ENCODE measurements around the gene CXCL14. TPM values are rescaled to one million over a fixed set of nuclear protein-coding genes. Genes with fewer than 3 reads are reported as not detected.
A peak's percentile ranks its signal among the peaks of the same experiment; 100 is the strongest.

CXCL14 gene
- total RNA-seq, 1 donor from 2014 or later, result not detected

- DNase-seq (ENCODE audit: low spot score), result no peak
These were observed 7.7 kb downstream of the CXCL14 start for GRCh38 chr5:135571066-135571609.

GRCh38 chr5:135570453-135570764 lies 8.4 kb downstream of the CXCL14 start:
- no peak overlapping the region for H3K4me3 Mint-ChIP-seq (ENCODE audit: low read depth)
- H3K9me3 Mint-ChIP-seq, result no peaks in the 10 kb centered on the region
- DNase-seq (ENCODE audit: low spot score), result no peak
- H3K27me3 Mint-ChIP-seq (ENCODE audit: low read depth), result peaks cover 2% of the 10 kb centered on the region
- H3K36me3 Mint-ChIP-seq (ENCODE audit: low read depth), result no peaks in the 10 kb centered on the region
- no peak overlapping the region for H3K27ac Mint-ChIP-seq
- intact Hi-C loops (cut with micrococcal nuclease), result no loop called here
- no peaks in the 10 kb centered on the region for H3K4me1 Mint-ChIP-seq (ENCODE audit: low read depth)

More at GRCh38 chr5:135571066-135571609, 7.7 kb downstream of the CXCL14 start:
- Mint-ChIP-seq H3K4me3 (ENCODE audit: low read depth) (no peak overlapping the region), H3K9me3 (no peaks in the 10 kb centered on the region), H3K36me3 (ENCODE audit: low read depth) (no peaks in the 10 kb centered on the region), H3K4me1 (ENCODE audit: low read depth) (no peaks in the 10 kb centered on the region), H3K27ac (no peak overlapping the region), H3K27me3 (ENCODE audit: low read depth) (peaks cover 5% of the 10 kb centered on the region)
- intact Hi-C loops (cut with micrococcal nuclease), result no loop called here

- DNase-seq (ENCODE audit: low spot score), result no peak
- Mint-ChIP-seq H3K9me3 (no peaks in the 10 kb centered on the region), H3K27ac (no peak overlapping the region), H3K36me3 (ENCODE audit: low read depth) (no peaks in the 10 kb centered on the region), H3K27me3 (ENCODE audit: low read depth) (peaks cover 3% of the 10 kb centered on the region), H3K4me3 (ENCODE audit: low read depth) (no peak overlapping the region), H3K4me1 (ENCODE audit: low read depth) (no peaks in the 10 kb centered on the region)
- intact Hi-C loops (cut with micrococcal nuclease), result no loop called here
These were observed 8.9 kb downstream of the CXCL14 start for GRCh38 chr5:135569755-135570452.

GRCh38 chr5:135568923-135569360 lies 9.8 kb downstream of the CXCL14 start:
- intact Hi-C loops (cut with micrococcal nuclease), result no loop called here
- H3K4me1 Mint-ChIP-seq (ENCODE audit: low read depth), result no peaks in the 10 kb centered on the region

GRCh38 chr5:135568246-135568645 lies 10.5 kb downstream of the CXCL14 start:
- Mint-ChIP-seq H3K27me3 (ENCODE audit: low read depth) (peaks cover 3% of the 10 kb centered on the region), H3K36me3 (ENCODE audit: low read depth) (no peaks in the 10 kb centered on the region), H3K27ac (no peak overlapping the region), H3K9me3 (no peaks in the 10 kb centered on the region), H3K4me3 (ENCODE audit: low read depth) (no peak overlapping the region), H3K4me1 (ENCODE audit: low read depth) (no peaks in the 10 kb centered on the region)
- intact Hi-C loops (cut with micrococcal nuclease), result no loop called here
- DNase-seq (ENCODE audit: low spot score), result no peak

More at GRCh38 chr5:135568923-135569360, 9.8 kb downstream of the CXCL14 start:
- no peak for DNase-seq (ENCODE audit: low spot score)
- Mint-ChIP-seq H3K36me3 (ENCODE audit: low read depth) (no peaks in the 10 kb centered on the region), H3K4me3 (ENCODE audit: low read depth) (no peak overlapping the region), H3K9me3 (no peaks in the 10 kb centered on the region), H3K27ac (no peak overlapping the region), H3K27me3 (ENCODE audit: low read depth) (peaks cover 3% of the 10 kb centered on the region)

- no peak for DNase-seq (ENCODE audit: low spot score)
- H3K4me3 Mint-ChIP-seq (ENCODE audit: low read depth), result no peak overlapping the region
- H3K27me3 Mint-ChIP-seq (ENCODE audit: low read depth), result peaks cover 3% of the 10 kb centered on the region
- no peaks in the 10 kb centered on the region for H3K9me3 Mint-ChIP-seq
- no peak overlapping the region for H3K27ac Mint-ChIP-seq
- intact Hi-C loops (cut with micrococcal nuclease), result no loop called here
- no peaks in the 10 kb centered on the region for H3K36me3 Mint-ChIP-seq (ENCODE audit: low read depth)
- no peaks in the 10 kb centered on the region for H3K4me1 Mint-ChIP-seq (ENCODE audit: low read depth)
These were observed 11.1 kb downstream of the CXCL14 start for GRCh38 chr5:135567661-135568060.

GRCh38 chr5:135566422-135567400 lies 12.1 kb downstream of the CXCL14 start:
- Mint-ChIP-seq H3K27ac (no peak overlapping the region), H3K36me3 (ENCODE audit: low read depth) (no peaks in the 10 kb centered on the region)

GRCh38 chr5:135565725-135566421 lies 12.9 kb downstream of the CXCL14 start:
- Mint-ChIP-seq H3K27ac (no peak overlapping the region), H3K36me3 (ENCODE audit: low read depth) (no peaks in the 10 kb centered on the region)
- intact Hi-C loops (cut with micrococcal nuclease), result loop anchor here (1.0 kb wide), 1 partner anchor 100 kb away; no protein-coding TSS in a partner anchor

More at GRCh38 chr5:135566422-135567400, 12.1 kb downstream of the CXCL14 start:
- H3K4me3 Mint-ChIP-seq (ENCODE audit: low read depth), result no peak overlapping the region
- no peaks in the 10 kb centered on the region for H3K9me3 Mint-ChIP-seq
- peaks cover 5% of the 10 kb centered on the region for H3K27me3 Mint-ChIP-seq (ENCODE audit: low read depth)
- intact Hi-C loops (cut with micrococcal nuclease), result loop anchor here (1.0 kb wide), 1 partner anchor 100 kb away; no protein-coding TSS in a partner anchor
- no peak for DNase-seq (ENCODE audit: low spot score)
- no peaks in the 10 kb centered on the region for H3K4me1 Mint-ChIP-seq (ENCODE audit: low read depth)

GRCh38 chr5:135565266-135565665 lies 13.5 kb downstream of the CXCL14 start:
- DNase-seq (ENCODE audit: low spot score), result no peak
- Mint-ChIP-seq H3K4me1 (ENCODE audit: low read depth) (peaks cover 5% of the 10 kb centered on the region), H3K36me3 (ENCODE audit: low read depth) (no peaks in the 10 kb centered on the region), H3K4me3 (ENCODE audit: low read depth) (no peak overlapping the region), H3K27ac (no peak overlapping the region), H3K9me3 (no peaks in the 10 kb centered on the region), H3K27me3 (ENCODE audit: low read depth) (peaks cover 7% of the 10 kb centered on the region)
- intact Hi-C loops (cut with micrococcal nuclease), result no loop called here

More at GRCh38 chr5:135565725-135566421, 12.9 kb downstream of the CXCL14 start:
- peak; percentile 46 for DNase-seq (ENCODE audit: low spot score)
- Mint-ChIP-seq H3K27me3 (ENCODE audit: low read depth) (peaks cover 5% of the 10 kb centered on the region), H3K4me1 (ENCODE audit: low read depth) (peaks cover 1% of the 10 kb centered on the region), H3K4me3 (ENCODE audit: low read depth) (no peak overlapping the region), H3K9me3 (no peaks in the 10 kb centered on the region)

GRCh38 chr5:135564331-135564730 lies 14.5 kb downstream of the CXCL14 start:
- Mint-ChIP-seq H3K9me3 (no peaks in the 10 kb centered on the region), H3K27me3 (ENCODE audit: low read depth) (peaks cover 8% of the 10 kb centered on the region), H3K36me3 (ENCODE audit: low read depth) (no peaks in the 10 kb centered on the region), H3K4me1 (ENCODE audit: low read depth) (peaks cover 5% of the 10 kb centered on the region), H3K4me3 (ENCODE audit: low read depth) (no peak overlapping the region), H3K27ac (no peak overlapping the region)
- intact Hi-C loops (cut with micrococcal nuclease), result no loop called here
- no peak for DNase-seq (ENCODE audit: low spot score)

- Mint-ChIP-seq H3K27me3 (ENCODE audit: low read depth) (peaks cover 21% of the 10 kb centered on the region), H3K9me3 (no peaks in the 10 kb centered on the region)
- intact Hi-C loops (cut with micrococcal nuclease), result loop anchor here (2.0 kb wide), 1 partner anchor 270 kb away; no protein-coding TSS in a partner anchor
These were observed 17.5 kb downstream of the CXCL14 start for GRCh38 chr5:135561266-135561665.

GRCh38 chr5:135560858-135561257 lies 17.9 kb downstream of the CXCL14 start:
- H3K9me3 Mint-ChIP-seq, result no peaks in the 10 kb centered on the region
- peaks cover 5% of the 10 kb centered on the region for H3K4me1 Mint-ChIP-seq (ENCODE audit: low read depth)
- peaks cover 22% of the 10 kb centered on the region for H3K27me3 Mint-ChIP-seq (ENCODE audit: low read depth)
- DNase-seq (ENCODE audit: low spot score), result peak; percentile 58
- intact Hi-C loops (cut with micrococcal nuclease), result loop anchor here (2.0 kb wide), 1 partner anchor 270 kb away; no protein-coding TSS in a partner anchor
- H3K27ac Mint-ChIP-seq, result no peak overlapping the region
- H3K4me3 Mint-ChIP-seq (ENCODE audit: low read depth), result no peak overlapping the region
- no peaks in the 10 kb centered on the region for H3K36me3 Mint-ChIP-seq (ENCODE audit: low read depth)

More at GRCh38 chr5:135561266-135561665, 17.5 kb downstream of the CXCL14 start:
- H3K27ac Mint-ChIP-seq, result no peak overlapping the region
- H3K4me3 Mint-ChIP-seq (ENCODE audit: low read depth), result no peak overlapping the region
- H3K36me3 Mint-ChIP-seq (ENCODE audit: low read depth), result no peaks in the 10 kb centered on the region
- peaks cover 5% of the 10 kb centered on the region for H3K4me1 Mint-ChIP-seq (ENCODE audit: low read depth)
- no peak for DNase-seq (ENCODE audit: low spot score)
